Peyer's patch (tissue), 4 donors: ENCODE results near the gene ADK. TPM values are rescaled to one million over a fixed set of nuclear protein-coding genes. Genes with fewer than 3 reads are reported as not detected.

Experiments used
- DNase-seq, 3 donors: peaks; one replicate each; pipeline ENCODE4 v3.0.0-alpha.2; 2017 to 2019
- H3K27ac ChIP-seq, 4 donors: fragments of 200-600 bp; sonication (generic); one replicate each; pipeline ENCODE4 v1.5.1; 2016 to 2019
- H3K27me3 ChIP-seq, 2 donors: fragments of 200-600 bp; sonication (generic); one replicate each; pipeline ENCODE4 v1.5.1; 2019
- H3K36me3 ChIP-seq, 3 donors: fragments of 200-600 bp; sonication (generic); one replicate each; pipeline ENCODE4 v1.5.1; 2016 to 2019
- H3K4me1 ChIP-seq, 4 donors: fragments of 200-600 bp; sonication (generic); one replicate each; pipeline ENCODE4 v1.5.1; 2016 to 2019
- H3K4me3 ChIP-seq, 4 donors: fragments of 200-600 bp; sonication (generic); 1 replicate in 3 of 4; 2 replicates in 1 of 4; pipeline ENCODE4 v1.5.1; 2016 to 2019; ENCODE audit warnings: mild to moderate bottlenecking in 1 of 4
- H3K9me3 ChIP-seq, 4 donors: fragments of 200-600 bp; sonication (generic); one replicate each; pipeline ENCODE4 v1.5.1; 2016 to 2019; ENCODE audit warnings: mild to moderate bottlenecking in 1 of 4
- CTCF ChIP-seq, 6 experiments: fragments of 450-650 bp in 4 of 6; fragments of 200-600 bp in 2 of 6; sonication (generic) in 1 of 6; IDR thresholded peaks; one replicate each; pipeline ENCODE4 v1.5.1; 2017 to 2019; ENCODE audit warnings: antibody characterized with exemption in 6 of 6, mild to moderate bottlenecking in 3 of 6, moderate library complexity in 1 of 6
- POLR2A ChIP-seq, 2 donors: fragments of 450-650 bp; IDR thresholded peaks; one replicate each; pipeline ENCODE4 v1.5.1; 2017; ENCODE audit warnings: antibody characterized with exemption in 2 of 2, mild to moderate bottlenecking in 2 of 2, moderate library complexity in 2 of 2
- small RNA-seq, 2 donors: library from RNA; depleted of rRNA; stranded (forward); fragments of <200 nt; gene quantifications; one replicate each; pipeline ENCODE3, GENCODE V24; 2016
- total RNA-seq, 4 donors: library from RNA; depleted of rRNA; stranded (reverse); fragments of >200 nt; gene quantifications; one replicate each; pipeline ENCODE4 v1.1.0, GENCODE V29; 2016

ADK gene
- total RNA-seq, 4 donors from 2014 or later: 7.4 to 50.3 (median 14.3) TPM

GRCh38 chr10:74752371-74753040 is 601.5 kb downstream of the ADK start:
- no peaks in the 10 kb centered on the region for H3K36me3 ChIP-seq
- H3K9me3 ChIP-seq: no peaks in the 10 kb centered on the region
- no peak for TF ChIP-seq CTCF (IDR thresholded peaks at IDR 0.05)
- no peak for TF ChIP-seq POLR2A (IDR thresholded peaks at IDR 0.05)
- no peak overlapping the region for H3K4me3 ChIP-seq
- no peaks in the 10 kb centered on the region for H3K27me3 ChIP-seq
- DNase-seq: no peak
- no peaks in the 10 kb centered on the region for H3K4me1 ChIP-seq
- H3K27ac ChIP-seq: no peak overlapping the region

GRCh38 chr10:74753442-74754211 is 602.6 kb downstream of the ADK start:
- no peaks in the 10 kb centered on the region for H3K27me3 ChIP-seq
- TF ChIP-seq CTCF (IDR thresholded peaks at IDR 0.05) (no peak), POLR2A (IDR thresholded peaks at IDR 0.05) (no peak)
- H3K27ac ChIP-seq: no peak overlapping the region
- H3K4me1 ChIP-seq: no peaks in the 10 kb centered on the region
- no peak for DNase-seq
- no peaks in the 10 kb centered on the region for H3K9me3 ChIP-seq
- H3K36me3 ChIP-seq: no peaks in the 10 kb centered on the region
- H3K4me3 ChIP-seq: no peak overlapping the region

- Histone ChIP-seq H3K27ac (no peak overlapping the region), H3K36me3 (no peaks in the 10 kb centered on the region), H3K4me1 (no peaks in the 10 kb centered on the region), H3K4me3 (no peak overlapping the region), H3K9me3 (no peaks in the 10 kb centered on the region), H3K27me3 (no peaks in the 10 kb centered on the region)
- DNase-seq: no peak
- TF ChIP-seq CTCF (IDR thresholded peaks at IDR 0.05): no peak
- no peak for TF ChIP-seq POLR2A (IDR thresholded peaks at IDR 0.05)
These were observed 603.4 kb downstream of the ADK start for GRCh38 chr10:74754381-74754821.

GRCh38 chr10:74755273-74755672 is 604.3 kb downstream of the ADK start:
- Histone ChIP-seq H3K4me1 (no peaks in the 10 kb centered on the region), H3K9me3 (no peaks in the 10 kb centered on the region), H3K27ac (no peak overlapping the region), H3K36me3 (no peaks in the 10 kb centered on the region), H3K4me3 (no peak overlapping the region), H3K27me3 (no peaks in the 10 kb centered on the region)
- no peak for DNase-seq
- TF ChIP-seq POLR2A (IDR thresholded peaks at IDR 0.05) (no peak), CTCF (IDR thresholded peaks at IDR 0.05) (no peak)

Small RNA genes within 50 kb of the gene (small RNA-seq; reads per million reads assigned to genes)
- gene RF00019 (0 reads per million in 2 donors), gene TIMM9P1 (0 to 0.13 reads per million in 2 donors)

Other genes with a start within 250 kb of the ADK start
- gene PLAU, start 240.1 kb upstream of the ADK start, total RNA-seq: 1 to 10 TPM in 3 of 4 donors, under 1 TPM in 1; 0.53 to 6.6 (median 2.7) TPM
- 100 to 1,000 TPM in 1 of 4 donors, 10 to 100 TPM in 3; 36.3 to 103 (median 61.4) TPM for gene VCL, start 153.1 kb upstream of the ADK start, total RNA-seq
- gene AP3M1, start 393 bp upstream of the ADK start, total RNA-seq: 10 to 100 TPM; 17.5 to 23.2 (median 22.0) TPM